HCT116 (cell line): ENCODE data around the gene SLC41A3. TPM values are rescaled to one million over a fixed set of nuclear protein-coding genes. Genes with fewer than 3 reads are reported as not detected.

Experiments used
- ATAC-seq: fragments of 200-7000 bp; cut with Tn5 transposase; 2 replicates; pipeline ENCODE4 v1.9.1; 2020; ENCODE audit warnings: mild to moderate bottlenecking, moderate library complexity
- BruUV-seq: library from RNA; stranded (reverse); fragments of 400-500 nt; replicated peaks from 2 replicates; lab custom pipeline; 2021; lab: Mats Ljungman, UMichigan
- CTCF ChIA-PET: fragments of 300-600 bp; sonication (Branson Sonifier 250); formaldehyde crosslinking; loops from one replicate; lab custom pipeline; 2021; ENCODE audit warnings: antibody characterized with exemption; lab: Charles Lee
- POLR2A ChIA-PET: fragments of 300-600, 350-600 bp; sonication (Branson Sonifier 250); formaldehyde crosslinking; loops from one replicate; lab custom pipeline; 2021; ENCODE audit warnings: antibody characterized with exemption; lab: Charles Lee
- RAD21 ChIA-PET, 2 experiments: fragments of 300-600 bp; sonication (Branson Sonifier 250); formaldehyde crosslinking; loops; one replicate each; lab custom pipeline; 2023; ENCODE audit warnings: low total read pairs in 2 of 2; ENCODE audit not compliant: uncharacterized antibody in 2 of 2, unreplicated experiment in 2 of 2, low non-redundant PET in 1 of 2; lab: Charles Lee
- DNase-seq: peaks from one replicate; pipeline ENCODE4 v3.0.0-alpha.2; 2010; ENCODE audit warnings: low read depth, low spot score
- H2AFZ ChIP-seq: fragments of 200-600 bp; shearing (Covaris generic), sonication (generic); 2 replicates; pipeline ENCODE4 v1.6.1; 2017; ENCODE audit warnings: low read depth, mixed run types, mixed read lengths, antibody characterized with exemption, low read length; ENCODE audit not compliant: poor library complexity, severe bottlenecking
- H3K27ac ChIP-seq: 2 replicates; pipeline ENCODE4 v1.5.1; 2012; ENCODE audit warnings: low read depth, low read length
- H3K27me3 ChIP-seq: fragments of 200-600 bp; sonication (generic); 2 replicates; pipeline ENCODE4 v1.6.1; 2016; ENCODE audit warnings: mixed run types, low read length, mixed read lengths; ENCODE audit not compliant: insufficient read depth
- H3K36me3 ChIP-seq, 2 experiments: fragments of 200-500 bp in 1 of 2; fragments of 200-600 bp in 1 of 2; sonication (Bioruptor generic) in 1 of 2; sonication (generic) in 1 of 2; 2 replicates each; pipeline versions ENCODE4 v1.5.1 to v1.6.1; 2014 to 2016; ENCODE audit warnings: low read length in 2 of 2, inconsistent platforms in 1 of 2, mixed read lengths in 1 of 2, mixed run types in 1 of 2; ENCODE audit not compliant: insufficient read depth in 2 of 2, control insufficient read depth in 1 of 2
- H3K4me1 ChIP-seq, 2 experiments: fragments of 200-600 bp in 1 of 2; sonication (generic) in 1 of 2; 2 replicates each; pipeline versions ENCODE4 v1.5.1 to v1.6.1; 2012 to 2017; ENCODE audit warnings: low read length in 2 of 2, inconsistent platforms in 1 of 2, mild to moderate bottlenecking in 1 of 2, mixed read lengths in 1 of 2, mixed run types in 1 of 2, moderate library complexity in 1 of 2; ENCODE audit not compliant: insufficient read depth in 2 of 2, control insufficient read depth in 1 of 2
- H3K4me2 ChIP-seq: fragments of 200-600 bp; sonication (generic); 2 replicates; pipeline ENCODE4 v1.6.1; 2017; ENCODE audit warnings: mixed run types, low read length, mixed read lengths
- H3K4me3 ChIP-seq, 2 experiments: fragments of 200-600 bp in 1 of 2; sonication (generic) in 1 of 2; replicated peaks in 1 of 2; 2 replicates each; pipeline ENCODE4 v1.5.1; 2011 to 2016; ENCODE audit warnings: low read length in 2 of 2, control low read depth in 1 of 2, low read depth in 1 of 2, mild to moderate bottlenecking in 1 of 2, mixed read lengths in 1 of 2, mixed run types in 1 of 2
- H3K79me2 ChIP-seq: fragments of 200-600 bp; sonication (generic); 2 replicates; pipeline ENCODE4 v1.6.1; 2017; ENCODE audit warnings: mild to moderate bottlenecking, mixed run types, low read length, moderate library complexity, mixed read lengths; ENCODE audit not compliant: insufficient read depth
- H3K9ac ChIP-seq: fragments of 200-600 bp; sonication (generic); 2 replicates; pipeline ENCODE4 v1.6.1; 2016; ENCODE audit warnings: low read length, mixed read lengths
- H3K9me2 ChIP-seq: fragments of 200-600 bp; sonication (generic), shearing (Covaris generic); 2 replicates; pipeline ENCODE4 v1.6.1; 2017; ENCODE audit warnings: mixed run types, mild to moderate bottlenecking, moderate library complexity; ENCODE audit not compliant: insufficient read depth
- H3K9me3 ChIP-seq, 2 experiments: fragments of 200-500 bp in 1 of 2; fragments of 200-600 bp in 1 of 2; sonication (Bioruptor generic) in 1 of 2; sonication (generic) in 1 of 2; 2 replicates each; pipeline ENCODE4 v1.6.1; 2014 to 2017; ENCODE audit warnings: low read length in 2 of 2, mixed read lengths in 2 of 2, inconsistent platforms in 1 of 2, low read depth in 1 of 2, mild to moderate bottlenecking in 1 of 2, mixed run types in 1 of 2, moderate library complexity in 1 of 2; ENCODE audit not compliant: control insufficient read depth in 1 of 2, insufficient read depth in 1 of 2
- H4K20me1 ChIP-seq: fragments of 200-600 bp; sonication (generic), shearing (Covaris generic); 2 replicates; pipeline ENCODE4 v1.6.1; 2017; ENCODE audit warnings: mixed run types, mild to moderate bottlenecking, moderate library complexity; ENCODE audit not compliant: insufficient read depth
- ATF3 ChIP-seq: IDR thresholded peaks from 2 replicates; pipeline ENCODE4 v1.6.1; 2012
- CBX3 ChIP-seq: IDR thresholded peaks from 2 replicates; pipeline ENCODE4 v1.6.1; 2012; ENCODE audit warnings: low read depth
- CEBPB ChIP-seq: IDR thresholded peaks from 2 replicates; pipeline ENCODE4 v1.6.1; 2012; ENCODE audit warnings: low read depth
- CTCF ChIP-seq, 3 experiments: fragments of 200-600 bp in 1 of 3; sonication (generic) in 1 of 3; IDR thresholded peaks in 2 of 3; conservative IDR thresholded peaks in 1 of 3; 2 replicates each; pipeline ENCODE4 v1.5.1; 2012 to 2017; ENCODE audit warnings: low read depth in 2 of 3, low read length in 2 of 3, antibody characterized with exemption in 1 of 3, borderline replicate concordance in 1 of 3, control low read depth in 1 of 3, mild to moderate bottlenecking in 1 of 3, mixed read lengths in 1 of 3, mixed run types in 1 of 3, moderate library complexity in 1 of 3; ENCODE audit not compliant: insufficient read depth in 1 of 3
- EGR1 ChIP-seq: IDR thresholded peaks from 2 replicates; pipeline ENCODE4 v1.6.1; 2012; ENCODE audit warnings: low read depth
- EZH2phosphoT487 ChIP-seq: fragments of 200-600 bp; IDR thresholded peaks from 2 replicates; pipeline ENCODE4 v1.6.1; 2018; ENCODE audit warnings: antibody characterized with exemption, borderline replicate concordance
- FOSL1 ChIP-seq: IDR thresholded peaks from 2 replicates; pipeline ENCODE4 v1.6.1; 2012; ENCODE audit warnings: low read depth
- JUND ChIP-seq: IDR thresholded peaks from 2 replicates; pipeline ENCODE4 v1.6.1; 2012
- MAX ChIP-seq: IDR thresholded peaks from 2 replicates; pipeline ENCODE4 v1.6.1; 2012
- POLR2A ChIP-seq: IDR thresholded peaks from 2 replicates; pipeline ENCODE4 v1.7.0; 2011; ENCODE audit warnings: borderline replicate concordance; ENCODE audit not compliant: insufficient read depth, insufficient read length; ENCODE audit errors: extremely low read depth
- POLR2AphosphoS5 ChIP-seq: IDR thresholded peaks from 2 replicates; pipeline ENCODE4 v1.6.1; 2011; ENCODE audit warnings: mild to moderate bottlenecking, low read depth, low read length, moderate library complexity
- RAD21 ChIP-seq: IDR thresholded peaks from 2 replicates; pipeline ENCODE4 v1.6.1; 2012; ENCODE audit warnings: low read depth, mild to moderate bottlenecking
- REST ChIP-seq: IDR thresholded peaks from 2 replicates; pipeline ENCODE4 v1.6.1; 2012; ENCODE audit warnings: low read depth
- SP1 ChIP-seq: IDR thresholded peaks from 2 replicates; pipeline ENCODE4 v1.6.1; 2012; ENCODE audit warnings: low read depth
- SRF ChIP-seq: IDR thresholded peaks from 2 replicates; pipeline ENCODE4 v1.6.1; 2012; ENCODE audit warnings: low read depth
- TCF7L2 ChIP-seq: IDR thresholded peaks from 2 replicates; pipeline ENCODE4 v1.7.0; 2011; ENCODE audit warnings: borderline replicate concordance, inconsistent platforms; ENCODE audit not compliant: insufficient read depth, insufficient read length; ENCODE audit errors: extremely low read depth
- YY1 ChIP-seq: IDR thresholded peaks from 2 replicates; pipeline ENCODE4 v1.6.1; 2011; ENCODE audit warnings: low read length, low read depth, moderate library complexity, mild to moderate bottlenecking; ENCODE audit not compliant: insufficient replicate concordance; ENCODE audit errors: extremely low read depth
- ZBTB33 ChIP-seq: IDR thresholded peaks from 2 replicates; pipeline ENCODE4 v1.6.1; 2011; ENCODE audit warnings: mild to moderate bottlenecking, low read length, moderate library complexity; ENCODE audit not compliant: insufficient replicate concordance; ENCODE audit errors: extremely low read depth
- ZFX ChIP-seq: fragments of 450-650 bp; IDR thresholded peaks from 2 replicates; pipeline ENCODE4 v1.6.1; 2017
- ZNF274 ChIP-seq: fragments of 200-500 bp; sonication (Bioruptor generic); IDR thresholded peaks from 2 replicates; pipeline ENCODE4 v1.6.1; 2014; ENCODE audit warnings: mild to moderate bottlenecking, low read depth, low read length, inconsistent platforms
- intact Hi-C: fragments of 100-400 bp; cut with micrococcal nuclease; formaldehyde crosslinking; loops from 2 replicates; pipeline ENCODE4 v1.10.0; 2022
- total RNA-seq: library from RNA; stranded (reverse); gene quantifications from one replicate; pipeline ENCODE4 v1.2.1, GENCODE V29; 2021; ENCODE audit not compliant: unreplicated experiment

The SLC41A3 gene
- total RNA-seq, 1 experiment from 2014 or later: 45.9 TPM

- ATAC-seq: no peak
- H3K4me1 ChIP-seq: peaks cover 0 to 11% of the 10 kb centered on the region in 2 experiments; a peak in 2 of 4 replicates
- intact Hi-C loops: no loop called here
- no peak overlapping the region for H3K27ac ChIP-seq
- H3K9me3 ChIP-seq: no peaks in the 10 kb centered on the region
- ChIA-PET CTCF (no interaction called here), RAD21 (no interaction called here), POLR2A (no interaction called here)
- H3K27me3 ChIP-seq: no peaks in the 10 kb centered on the region
- no peak overlapping the region for H3K9ac ChIP-seq
- H3K9me2 ChIP-seq: no peaks in the 10 kb centered on the region
- H2AFZ ChIP-seq: no peak overlapping the region
- H3K4me2 ChIP-seq: no peak overlapping the region
- no peaks in the 10 kb centered on the region for H3K36me3 ChIP-seq
- TF ChIP-seq SRF (no peak), YY1 (no peak), TCF7L2 (no peak), ZNF274 (no peak), REST (no peak), CBX3 (no peak), EZH2phosphoT487 (no peak), POLR2AphosphoS5 (no peak), EGR1 (no peak), POLR2A (no peak), MAX (no peak), SP1 (no peak), CTCF (IDR thresholded peaks at IDR 0.05 in 2 of 3, conservative IDR thresholded peaks at IDR 0.05 in 1 of 3; ENCODE audit: borderline replicate concordance in 1 of 3, insufficient read depth in 1 of 3, low read depth in 2 of 3, low read length in 2 of 3) (no peak), JUND (no peak), ATF3 (no peak), ZFX (no peak), ZBTB33 (no peak), CEBPB (no peak), FOSL1 (no peak), RAD21 (no peak)
- BruUV-seq: no TSS peak
- no peak for DNase-seq
- H4K20me1 ChIP-seq: no peaks in the 10 kb centered on the region
- H3K4me3 ChIP-seq: no peak overlapping the region
- H3K79me2 ChIP-seq: no peaks in the 10 kb centered on the region
Measured at GRCh38 chr3:126051234-126051633, 32.7 kb downstream of the SLC41A3 start.
